ENCODE data around the gene MPP7.
A peak's percentile ranks its signal among the peaks of the same experiment; 100 is the strongest.
"Not testable (repeated sequence)": the region's sequence is repeated elsewhere in the genome, so short reads cannot be mapped to it uniquely, and the experiment has no call there.

MPP7 gene

GRCh38 chr10:28326516-28327490, 23.9 kb upstream of the MPP7 start:
- no peaks in the 10 kb centered on the region for H3K9me3 ChIP-seq (ENCODE audit: control insufficient read depth, low read length)
- H3K4me3 ChIP-seq (ENCODE audit: low read length), result peak overlapping the region; percentile 53
- peaks cover 23% of the 10 kb centered on the region for H3K4me1 ChIP-seq (ENCODE audit: control insufficient read depth, insufficient read depth, low read length)
- no peak overlapping the region for H3K9ac ChIP-seq (ENCODE audit: low read length)
- no peaks in the 10 kb centered on the region for H3K36me3 ChIP-seq (ENCODE audit: control insufficient read depth, insufficient read depth, low read length, severe bottlenecking)
- no peaks in the 10 kb centered on the region for H3K27me3 ChIP-seq (replicated peaks; ENCODE audit: control insufficient read depth, insufficient read depth, low read length)
- peak; percentile 46 for DNase-seq (ENCODE audit: low read depth)

DNA sequence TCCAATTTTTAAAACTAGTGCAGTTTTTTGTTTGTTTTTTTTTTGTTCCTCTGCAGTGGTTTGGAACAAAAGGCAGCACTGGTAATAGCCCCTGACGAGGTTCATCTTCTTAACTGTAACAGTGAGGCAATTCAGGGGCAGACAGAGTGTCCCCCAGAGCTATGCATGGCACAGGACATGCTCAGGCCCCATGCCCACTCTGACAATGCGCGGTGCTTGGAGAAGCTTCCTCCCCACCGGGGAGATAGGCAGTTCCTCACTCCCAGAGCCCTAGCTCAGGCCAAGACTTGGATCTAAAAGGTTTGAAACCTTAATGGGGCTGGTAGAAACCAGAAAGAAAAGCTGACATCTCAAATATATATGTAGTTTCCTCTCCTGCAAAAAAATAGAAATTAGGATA, 17.9 kb upstream of the MPP7 start:
- H3K36me3 ChIP-seq (ENCODE audit: control insufficient read depth, insufficient read depth, low read length, severe bottlenecking), result no peaks in the 10 kb centered on the region

GRCh38 chr10:28320090-28320489, 17.2 kb upstream of the MPP7 start:
- no peak overlapping the region for H3K4me3 ChIP-seq (ENCODE audit: low read length)
- H3K36me3 ChIP-seq (ENCODE audit: control insufficient read depth, insufficient read depth, low read length, severe bottlenecking), result no peaks in the 10 kb centered on the region
- H3K4me1 ChIP-seq (ENCODE audit: control insufficient read depth, insufficient read depth, low read length), result peaks cover 4% of the 10 kb centered on the region

More for the DNA sequence above, 17.9 kb upstream of the MPP7 start:
- peaks cover 5% of the 10 kb centered on the region for H3K27me3 ChIP-seq (replicated peaks; ENCODE audit: control insufficient read depth, insufficient read depth, low read length)
- no peak for DNase-seq (ENCODE audit: low read depth)
- no peaks in the 10 kb centered on the region for H3K9me3 ChIP-seq (ENCODE audit: control insufficient read depth, low read length)
- peaks cover 4% of the 10 kb centered on the region for H3K4me1 ChIP-seq (ENCODE audit: control insufficient read depth, insufficient read depth, low read length)
- H3K9ac ChIP-seq (ENCODE audit: low read length), result no peak overlapping the region
- no peak overlapping the region for H3K4me3 ChIP-seq (ENCODE audit: low read length)

DNA sequence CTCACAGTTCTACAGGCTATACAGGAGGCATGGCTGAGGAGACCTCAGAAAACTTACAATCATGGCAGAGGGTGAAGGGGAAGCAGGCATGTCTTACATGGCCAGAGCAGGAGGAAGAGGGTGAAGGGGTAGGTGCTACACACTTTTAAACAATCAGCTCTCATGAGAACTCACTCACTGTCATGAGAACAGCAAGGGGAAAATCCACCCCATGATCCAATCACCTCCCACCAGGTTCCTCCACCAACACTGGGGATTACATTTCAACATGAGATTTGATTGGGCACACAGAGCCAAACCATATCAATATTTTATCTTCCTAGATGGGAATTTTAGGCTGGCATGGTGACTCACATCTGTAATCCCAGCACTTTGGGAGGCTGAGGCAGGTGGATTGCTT, 16.2 kb upstream of the MPP7 start:
- H3K9ac ChIP-seq (ENCODE audit: low read length); H3K27me3 ChIP-seq (replicated peaks; ENCODE audit: control insufficient read depth, insufficient read depth, low read length); H3K4me3 ChIP-seq (ENCODE audit: low read length); H3K9me3 ChIP-seq (ENCODE audit: control insufficient read depth, low read length); DNase-seq (ENCODE audit: low read depth); H3K36me3 ChIP-seq (ENCODE audit: control insufficient read depth, insufficient read depth, low read length, severe bottlenecking); H3K4me1 ChIP-seq (ENCODE audit: control insufficient read depth, insufficient read depth, low read length): not testable (repeated sequence)

More at GRCh38 chr10:28320090-28320489, 17.2 kb upstream of the MPP7 start:
- Histone ChIP-seq H3K9ac (ENCODE audit: low read length) (no peak overlapping the region), H3K9me3 (ENCODE audit: control insufficient read depth, low read length) (no peaks in the 10 kb centered on the region), H3K27me3 (replicated peaks; ENCODE audit: control insufficient read depth, insufficient read depth, low read length) (peaks cover 5% of the 10 kb centered on the region)
- DNase-seq (ENCODE audit: low read depth), result no peak

DNA sequence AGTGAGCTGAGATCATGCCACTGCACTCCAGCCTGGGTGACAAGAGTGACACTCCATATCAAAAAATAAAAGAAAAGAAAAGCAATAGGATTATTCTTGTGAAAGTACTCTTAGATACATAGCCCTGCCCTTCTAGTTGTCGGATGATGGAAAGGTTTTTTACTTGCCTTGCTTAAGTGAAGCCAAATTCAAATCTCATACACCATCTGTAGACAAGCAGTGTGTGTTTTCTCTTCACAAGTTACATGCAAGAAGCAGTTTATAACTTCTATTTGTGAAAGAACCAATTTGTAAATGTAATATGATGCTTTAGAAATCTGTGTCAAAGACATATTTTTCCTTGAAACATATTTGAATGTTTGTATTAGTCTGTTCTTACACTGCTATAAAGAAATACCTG, 15.8 kb upstream of the MPP7 start:
- H3K27me3 ChIP-seq (replicated peaks; ENCODE audit: control insufficient read depth, insufficient read depth, low read length), result peaks cover 5% of the 10 kb centered on the region
- H3K4me3 ChIP-seq (ENCODE audit: low read length), result no peak overlapping the region
- no peaks in the 10 kb centered on the region for H3K36me3 ChIP-seq (ENCODE audit: control insufficient read depth, insufficient read depth, low read length, severe bottlenecking)
- H3K9ac ChIP-seq (ENCODE audit: low read length), result no peak overlapping the region
- H3K4me1 ChIP-seq (ENCODE audit: control insufficient read depth, insufficient read depth, low read length), result peaks cover 8% of the 10 kb centered on the region
- no peaks in the 10 kb centered on the region for H3K9me3 ChIP-seq (ENCODE audit: control insufficient read depth, low read length)
- no peak for DNase-seq (ENCODE audit: low read depth)

- H3K4me1 ChIP-seq (ENCODE audit: control insufficient read depth, insufficient read depth, low read length), result peaks cover 11% of the 10 kb centered on the region
- no peaks in the 10 kb centered on the region for H3K9me3 ChIP-seq (ENCODE audit: control insufficient read depth, low read length)
- peaks cover 5% of the 10 kb centered on the region for H3K27me3 ChIP-seq (replicated peaks; ENCODE audit: control insufficient read depth, insufficient read depth, low read length)
- DNase-seq (ENCODE audit: low read depth), result no peak
- H3K4me3 ChIP-seq (ENCODE audit: low read length), result no peak overlapping the region
- no peak overlapping the region for H3K9ac ChIP-seq (ENCODE audit: low read length)
- no peaks in the 10 kb centered on the region for H3K36me3 ChIP-seq (ENCODE audit: control insufficient read depth, insufficient read depth, low read length, severe bottlenecking)
These were observed 14.9 kb upstream of the MPP7 start for GRCh38 chr10:28317760-28318159.

- no peak overlapping the region for H3K9ac ChIP-seq (ENCODE audit: low read length)
- H3K4me3 ChIP-seq (ENCODE audit: low read length), result no peak overlapping the region
- H3K27me3 ChIP-seq (replicated peaks; ENCODE audit: control insufficient read depth, insufficient read depth, low read length), result peaks cover 5% of the 10 kb centered on the region
- no peaks in the 10 kb centered on the region for H3K36me3 ChIP-seq (ENCODE audit: control insufficient read depth, insufficient read depth, low read length, severe bottlenecking)
- no peaks in the 10 kb centered on the region for H3K9me3 ChIP-seq (ENCODE audit: control insufficient read depth, low read length)
- H3K4me1 ChIP-seq (ENCODE audit: control insufficient read depth, insufficient read depth, low read length), result peaks cover 17% of the 10 kb centered on the region
- DNase-seq (ENCODE audit: low read depth), result no peak
These were observed 13.8 kb upstream of the MPP7 start for GRCh38 chr10:28316696-28317095.

GRCh38 chr10:28315140-28315539, 12.3 kb upstream of the MPP7 start:
- H3K4me3 ChIP-seq (ENCODE audit: low read length), result no peak overlapping the region

DNA sequence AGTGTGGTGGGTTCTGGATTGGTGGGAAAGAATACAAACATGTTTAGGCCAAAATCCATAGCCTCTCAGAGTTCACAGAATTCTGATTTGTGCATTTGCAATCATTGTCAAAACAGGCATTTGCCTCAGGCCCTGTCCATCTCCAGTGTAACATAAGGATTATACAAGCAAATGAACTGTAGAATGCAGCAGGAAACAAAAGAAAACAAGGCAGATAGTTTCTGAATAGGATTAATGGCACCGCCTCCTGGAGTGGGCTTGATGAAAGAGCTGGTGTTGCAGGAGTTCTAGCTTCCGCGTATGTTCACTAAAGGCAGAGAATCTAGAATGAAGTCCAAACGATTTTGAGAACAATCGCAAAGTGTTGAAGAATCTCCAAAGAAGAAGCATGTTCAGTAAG, 11.3 kb upstream of the MPP7 start:
- Histone ChIP-seq H3K9me3 (ENCODE audit: control insufficient read depth, low read length) (no peaks in the 10 kb centered on the region), H3K36me3 (ENCODE audit: control insufficient read depth, insufficient read depth, low read length, severe bottlenecking) (no peaks in the 10 kb centered on the region), H3K27me3 (replicated peaks; ENCODE audit: control insufficient read depth, insufficient read depth, low read length) (peaks cover 4% of the 10 kb centered on the region), H3K9ac (ENCODE audit: low read length) (no peak overlapping the region), H3K4me1 (ENCODE audit: control insufficient read depth, insufficient read depth, low read length) (peaks cover 17% of the 10 kb centered on the region), H3K4me3 (ENCODE audit: low read length) (no peak overlapping the region)
- DNase-seq (ENCODE audit: low read depth), result no peak

More at GRCh38 chr10:28315140-28315539, 12.3 kb upstream of the MPP7 start:
- peaks cover 17% of the 10 kb centered on the region for H3K4me1 ChIP-seq (ENCODE audit: control insufficient read depth, insufficient read depth, low read length)
- no peak overlapping the region for H3K9ac ChIP-seq (ENCODE audit: low read length)
- no peaks in the 10 kb centered on the region for H3K36me3 ChIP-seq (ENCODE audit: control insufficient read depth, insufficient read depth, low read length, severe bottlenecking)
- peaks cover 7% of the 10 kb centered on the region for H3K27me3 ChIP-seq (replicated peaks; ENCODE audit: control insufficient read depth, insufficient read depth, low read length)
- no peaks in the 10 kb centered on the region for H3K9me3 ChIP-seq (ENCODE audit: control insufficient read depth, low read length)
- DNase-seq (ENCODE audit: low read depth), result no peak

DNA sequence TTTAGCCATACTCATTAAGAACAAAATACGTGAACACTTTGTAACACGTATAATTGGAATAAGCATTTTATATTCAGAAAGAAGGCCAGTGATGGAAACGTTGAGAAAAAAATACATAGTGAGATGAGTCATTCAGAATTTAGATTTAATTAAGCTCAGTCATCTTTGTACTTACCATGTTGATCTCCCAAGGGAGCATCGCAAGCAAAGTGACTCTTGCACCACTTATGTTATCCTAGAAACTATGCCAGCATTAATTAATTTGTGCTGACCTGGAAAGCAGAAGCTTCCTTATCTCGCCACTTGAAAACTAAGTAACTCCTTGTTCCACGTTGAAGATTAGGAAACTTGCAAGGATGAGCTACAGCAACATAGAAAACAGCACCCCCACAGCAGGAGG, 9.7 kb upstream of the MPP7 start:
- no peak overlapping the region for H3K4me3 ChIP-seq (ENCODE audit: low read length)
- H3K9me3 ChIP-seq (ENCODE audit: control insufficient read depth, low read length), result no peaks in the 10 kb centered on the region
- DNase-seq (ENCODE audit: low read depth), result no peak
- no peak overlapping the region for H3K9ac ChIP-seq (ENCODE audit: low read length)
- H3K27me3 ChIP-seq (replicated peaks; ENCODE audit: control insufficient read depth, insufficient read depth, low read length), result peaks cover 20% of the 10 kb centered on the region
- H3K4me1 ChIP-seq (ENCODE audit: control insufficient read depth, insufficient read depth, low read length), result peaks cover 13% of the 10 kb centered on the region
- H3K36me3 ChIP-seq (ENCODE audit: control insufficient read depth, insufficient read depth, low read length, severe bottlenecking), result no peaks in the 10 kb centered on the region

- Histone ChIP-seq H3K4me3 (ENCODE audit: low read length) (no peak overlapping the region), H3K9ac (ENCODE audit: low read length) (no peak overlapping the region), H3K27me3 (replicated peaks; ENCODE audit: control insufficient read depth, insufficient read depth, low read length) (peaks cover 35% of the 10 kb centered on the region), H3K36me3 (ENCODE audit: control insufficient read depth, insufficient read depth, low read length, severe bottlenecking) (no peaks in the 10 kb centered on the region), H3K4me1 (ENCODE audit: control insufficient read depth, insufficient read depth, low read length) (peaks cover 15% of the 10 kb centered on the region), H3K9me3 (ENCODE audit: control insufficient read depth, low read length) (no peaks in the 10 kb centered on the region)
- DNase-seq (ENCODE audit: low read depth), result no peak
These were observed 8.2 kb upstream of the MPP7 start for GRCh38 chr10:28311104-28311503.

Data from adipocyte (in vitro differentiated cells).